ENCODE results near the gene OSBPL5. TPM values are rescaled to one million over a fixed set of nuclear protein-coding genes. Genes with fewer than 3 reads are reported as not detected.

OSBPL5 gene
- total and polyA plus RNA-seq, 9 of the 15 experiments (the other 6 are each of a cell fraction or from before 2014, with no cell fraction given) = 0.06 to 14.8 (median 3.2) TPM

GRCh38 chr11:3189196-3189843 is 24.2 kb upstream of the OSBPL5 start:
- FAIRE-seq (no peak), ATAC-seq (peak; percentile 30), DNase-seq (ENCODE audit: extremely low read depth in 1 of 4, low spot score in 3 of 4) (peak; percentile 56 to 61 (median 58))
- no peak overlapping the region for H3K4me2 ChIP-seq (ENCODE audit: insufficient read depth, low read length)
- no peak overlapping the region for H2AFZ ChIP-seq (ENCODE audit: low read depth, low read length)
- H4K20me1 ChIP-seq (replicated peaks; ENCODE audit: control insufficient read depth, insufficient read depth, low read length) = no peaks in the 10 kb centered on the region
- H3K9ac ChIP-seq (ENCODE audit: insufficient read depth in 1 of 2, low read depth in 2 of 2, low read length in 2 of 2) = peak overlapping the region in 1 of 2 experiments; percentile 3; a peak in 1 of 4 replicates
- no TSS peak for BruUV-seq (replicated peaks)
- in situ Hi-C loops (cut with MboI) (no loop called here), intact Hi-C loops (cut with micrococcal nuclease) (no loop called here)
- no peaks in the 10 kb centered on the region for H3K9me1 ChIP-seq (ENCODE audit: control insufficient read depth, insufficient read depth, low read length)
- H3K9me3 ChIP-seq (replicated peaks; ENCODE audit: control insufficient read depth, insufficient read depth, low read depth, low read length) = no peaks in the 10 kb centered on the region
- no peak overlapping the region for H3K4me3 ChIP-seq
- no peaks in the 10 kb centered on the region for H3K79me2 ChIP-seq (ENCODE audit: control insufficient read depth, insufficient read depth, low read length)
- ChIA-PET POLR2A (interaction anchor here (0.6 to 1.0 kb wide), 2 partner anchors 8 to 11 kb away, joined by 3 read pairs; no protein-coding TSS in a partner anchor), CTCF (ENCODE audit: low intra/inter-chr PET ratio) (no interaction called here)
- whole genome bisulfite sequencing (ENCODE audit: insufficient coverage, low coverage, missing lambda C conversion rate) = 19% methylated on average over 11 of the region's 15 CpGs
- no peaks in the 10 kb centered on the region for H3K27me3 ChIP-seq (ENCODE audit: control insufficient read depth in 2 of 2, insufficient read depth in 2 of 2, low read length in 2 of 2)
- H3K36me3 ChIP-seq (ENCODE audit: control insufficient read depth, insufficient read depth, low read length) = no peaks in the 10 kb centered on the region
- H3K4me1 ChIP-seq (replicated peaks in 1 of 2; ENCODE audit: control insufficient read depth in 2 of 2, insufficient read depth in 2 of 2, low read length in 2 of 2) = peaks cover 0 to 30% of the 10 kb centered on the region in 2 experiments; a peak in 3 of 5 replicates
- H3K27ac ChIP-seq (ENCODE audit: extremely low read depth, low read depth, low read length) = no peak overlapping the region
- no peak for TF ChIP-seq ZC3H8 (IDR thresholded peaks at IDR 0.05)
- peak; percentile 44; the same call in 1 of the 2 replicates for TF ChIP-seq MAX (CRISPR knock-in tag; IDR thresholded peaks at IDR 0.05)
- 0 out of 2 replicates have a peak, but pooled peaks have one; percentile 19 for TF ChIP-seq L3MBTL2 (IDR thresholded peaks at IDR 0.05)
- TF ChIP-seq SMAD3 (CRISPR knock-in tag; conservative IDR thresholded peaks at IDR 0.05) = no peak
- TF ChIP-seq USF1 (CRISPR knock-in tag; IDR thresholded peaks at IDR 0.05) = peak; percentile 35; the same call in 1 of the 2 replicates
- TF ChIP-seq, protein P1, sequence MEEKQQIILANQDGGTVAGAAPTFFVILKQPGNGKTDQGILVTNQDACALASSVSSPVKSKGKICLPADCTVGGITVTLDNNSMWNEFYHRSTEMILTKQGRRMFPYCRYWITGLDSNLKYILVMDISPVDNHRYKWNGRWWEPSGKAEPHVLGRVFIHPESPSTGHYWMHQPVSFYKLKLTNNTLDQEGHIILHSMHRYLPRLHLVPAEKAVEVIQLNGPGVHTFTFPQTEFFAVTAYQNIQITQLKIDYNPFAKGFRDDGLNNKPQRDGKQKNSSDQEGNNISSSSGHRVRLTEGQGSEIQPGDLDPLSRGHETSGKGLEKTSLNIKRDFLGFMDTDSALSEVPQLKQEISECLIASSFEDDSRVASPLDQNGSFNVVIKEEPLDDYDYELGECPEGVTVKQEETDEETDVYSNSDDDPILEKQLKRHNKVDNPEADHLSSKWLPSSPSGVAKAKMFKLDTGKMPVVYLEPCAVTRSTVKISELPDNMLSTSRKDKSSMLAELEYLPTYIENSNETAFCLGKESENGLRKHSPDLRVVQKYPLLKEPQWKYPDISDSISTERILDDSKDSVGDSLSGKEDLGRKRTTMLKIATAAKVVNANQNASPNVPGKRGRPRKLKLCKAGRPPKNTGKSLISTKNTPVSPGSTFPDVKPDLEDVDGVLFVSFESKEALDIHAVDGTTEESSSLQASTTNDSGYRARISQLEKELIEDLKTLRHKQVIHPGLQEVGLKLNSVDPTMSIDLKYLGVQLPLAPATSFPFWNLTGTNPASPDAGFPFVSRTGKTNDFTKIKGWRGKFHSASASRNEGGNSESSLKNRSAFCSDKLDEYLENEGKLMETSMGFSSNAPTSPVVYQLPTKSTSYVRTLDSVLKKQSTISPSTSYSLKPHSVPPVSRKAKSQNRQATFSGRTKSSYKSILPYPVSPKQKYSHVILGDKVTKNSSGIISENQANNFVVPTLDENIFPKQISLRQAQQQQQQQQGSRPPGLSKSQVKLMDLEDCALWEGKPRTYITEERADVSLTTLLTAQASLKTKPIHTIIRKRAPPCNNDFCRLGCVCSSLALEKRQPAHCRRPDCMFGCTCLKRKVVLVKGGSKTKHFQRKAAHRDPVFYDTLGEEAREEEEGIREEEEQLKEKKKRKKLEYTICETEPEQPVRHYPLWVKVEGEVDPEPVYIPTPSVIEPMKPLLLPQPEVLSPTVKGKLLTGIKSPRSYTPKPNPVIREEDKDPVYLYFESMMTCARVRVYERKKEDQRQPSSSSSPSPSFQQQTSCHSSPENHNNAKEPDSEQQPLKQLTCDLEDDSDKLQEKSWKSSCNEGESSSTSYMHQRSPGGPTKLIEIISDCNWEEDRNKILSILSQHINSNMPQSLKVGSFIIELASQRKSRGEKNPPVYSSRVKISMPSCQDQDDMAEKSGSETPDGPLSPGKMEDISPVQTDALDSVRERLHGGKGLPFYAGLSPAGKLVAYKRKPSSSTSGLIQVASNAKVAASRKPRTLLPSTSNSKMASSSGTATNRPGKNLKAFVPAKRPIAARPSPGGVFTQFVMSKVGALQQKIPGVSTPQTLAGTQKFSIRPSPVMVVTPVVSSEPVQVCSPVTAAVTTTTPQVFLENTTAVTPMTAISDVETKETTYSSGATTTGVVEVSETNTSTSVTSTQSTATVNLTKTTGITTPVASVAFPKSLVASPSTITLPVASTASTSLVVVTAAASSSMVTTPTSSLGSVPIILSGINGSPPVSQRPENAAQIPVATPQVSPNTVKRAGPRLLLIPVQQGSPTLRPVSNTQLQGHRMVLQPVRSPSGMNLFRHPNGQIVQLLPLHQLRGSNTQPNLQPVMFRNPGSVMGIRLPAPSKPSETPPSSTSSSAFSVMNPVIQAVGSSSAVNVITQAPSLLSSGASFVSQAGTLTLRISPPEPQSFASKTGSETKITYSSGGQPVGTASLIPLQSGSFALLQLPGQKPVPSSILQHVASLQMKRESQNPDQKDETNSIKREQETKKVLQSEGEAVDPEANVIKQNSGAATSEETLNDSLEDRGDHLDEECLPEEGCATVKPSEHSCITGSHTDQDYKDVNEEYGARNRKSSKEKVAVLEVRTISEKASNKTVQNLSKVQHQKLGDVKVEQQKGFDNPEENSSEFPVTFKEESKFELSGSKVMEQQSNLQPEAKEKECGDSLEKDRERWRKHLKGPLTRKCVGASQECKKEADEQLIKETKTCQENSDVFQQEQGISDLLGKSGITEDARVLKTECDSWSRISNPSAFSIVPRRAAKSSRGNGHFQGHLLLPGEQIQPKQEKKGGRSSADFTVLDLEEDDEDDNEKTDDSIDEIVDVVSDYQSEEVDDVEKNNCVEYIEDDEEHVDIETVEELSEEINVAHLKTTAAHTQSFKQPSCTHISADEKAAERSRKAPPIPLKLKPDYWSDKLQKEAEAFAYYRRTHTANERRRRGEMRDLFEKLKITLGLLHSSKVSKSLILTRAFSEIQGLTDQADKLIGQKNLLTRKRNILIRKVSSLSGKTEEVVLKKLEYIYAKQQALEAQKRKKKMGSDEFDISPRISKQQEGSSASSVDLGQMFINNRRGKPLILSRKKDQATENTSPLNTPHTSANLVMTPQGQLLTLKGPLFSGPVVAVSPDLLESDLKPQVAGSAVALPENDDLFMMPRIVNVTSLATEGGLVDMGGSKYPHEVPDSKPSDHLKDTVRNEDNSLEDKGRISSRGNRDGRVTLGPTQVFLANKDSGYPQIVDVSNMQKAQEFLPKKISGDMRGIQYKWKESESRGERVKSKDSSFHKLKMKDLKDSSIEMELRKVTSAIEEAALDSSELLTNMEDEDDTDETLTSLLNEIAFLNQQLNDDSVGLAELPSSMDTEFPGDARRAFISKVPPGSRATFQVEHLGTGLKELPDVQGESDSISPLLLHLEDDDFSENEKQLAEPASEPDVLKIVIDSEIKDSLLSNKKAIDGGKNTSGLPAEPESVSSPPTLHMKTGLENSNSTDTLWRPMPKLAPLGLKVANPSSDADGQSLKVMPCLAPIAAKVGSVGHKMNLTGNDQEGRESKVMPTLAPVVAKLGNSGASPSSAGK (IDR thresholded peaks at IDR 0.05) = peak; percentile 45
- TF ChIP-seq POLR3A (IDR thresholded peaks at IDR 0.05; ENCODE audit: borderline replicate concordance, extremely low read depth, insufficient read depth, insufficient read length) = no peak
- TF ChIP-seq ZNF165 (CRISPR knock-in tag; IDR thresholded peaks at IDR 0.05; ENCODE audit: borderline replicate concordance) = no peak
- TF ChIP-seq MTA3 (IDR thresholded peaks at IDR 0.05; ENCODE audit: borderline replicate concordance) = no peak
